ENCODE results near the gene OPCML. TPM values are rescaled to one million over a fixed set of nuclear protein-coding genes. Genes with fewer than 3 reads are reported as not detected.

OPCML gene
- total and polyA plus RNA-seq, 2 donors (not counting 1 experiment from before 2014, with no cell fraction given): 0.99 to 2.8 TPM

GRCh38 chr11:133291780-133292179, 240.5 kb downstream of the OPCML start:
- Histone ChIP-seq H3K4me2 (ENCODE audit: extremely low read depth, insufficient read depth, low read length) (no peak overlapping the region), H3K4me1 (ENCODE audit: control insufficient read depth, extremely low read depth, insufficient read depth, low read length) (no peaks in the 10 kb centered on the region), H3K9me3 (ENCODE audit: control insufficient read depth, insufficient read depth, low read depth, low read length) (no peaks in the 10 kb centered on the region), H4K20me1 (ENCODE audit: control insufficient read depth, extremely low read depth, insufficient read depth, low read length) (no peaks in the 10 kb centered on the region), H3K27ac (ENCODE audit: insufficient read depth, low read length) (no peak overlapping the region), H3K4me3 (replicated peaks in 1 of 4; ENCODE audit: control extremely low read depth in 1 of 4, insufficient read depth in 1 of 4, low read depth in 3 of 4, low read length in 4 of 4) (no peak overlapping the region), H3K9ac (ENCODE audit: insufficient read depth, low read length) (no peak overlapping the region), H2AFZ (ENCODE audit: low read length) (no peak overlapping the region), H3K79me2 (ENCODE audit: control insufficient read depth, insufficient read depth, low read length) (no peaks in the 10 kb centered on the region), H3K27me3 (ENCODE audit: control insufficient read depth, insufficient read depth, low read length) (no peaks in the 10 kb centered on the region), H3K36me3 (ENCODE audit: control insufficient read depth, insufficient read depth, low read length) (no peaks in the 10 kb centered on the region)
- TF ChIP-seq EZH2 (IDR thresholded peaks at IDR 0.05; ENCODE audit: low read length, missing control alignments): no peak
- no peak for TF ChIP-seq CTCF (conservative IDR thresholded peaks at IDR 0.05 in 1 of 2, IDR thresholded peaks at IDR 0.05 in 1 of 2; ENCODE audit: low read depth in 1 of 2, low read length in 2 of 2)
- DNase-seq (ENCODE audit: low read depth in 2 of 2): no peak

GRCh38 chr11:133285359-133285758, 246.9 kb downstream of the OPCML start:
- no peak overlapping the region for H3K4me3 ChIP-seq (replicated peaks in 1 of 4; ENCODE audit: control extremely low read depth in 1 of 4, insufficient read depth in 1 of 4, low read depth in 3 of 4, low read length in 4 of 4)
- DNase-seq (ENCODE audit: low read depth in 2 of 2): no peak
- no peak overlapping the region for H3K4me2 ChIP-seq (ENCODE audit: extremely low read depth, insufficient read depth, low read length)
- H3K9me3 ChIP-seq (ENCODE audit: control insufficient read depth, insufficient read depth, low read depth, low read length): no peaks in the 10 kb centered on the region
- no peaks in the 10 kb centered on the region for H3K4me1 ChIP-seq (ENCODE audit: control insufficient read depth, extremely low read depth, insufficient read depth, low read length)
- H4K20me1 ChIP-seq (ENCODE audit: control insufficient read depth, extremely low read depth, insufficient read depth, low read length): no peaks in the 10 kb centered on the region
- no peak overlapping the region for H3K27ac ChIP-seq (ENCODE audit: insufficient read depth, low read length)
- no peak overlapping the region for H2AFZ ChIP-seq (ENCODE audit: low read length)
- H3K36me3 ChIP-seq (ENCODE audit: control insufficient read depth, insufficient read depth, low read length): no peaks in the 10 kb centered on the region
- H3K79me2 ChIP-seq (ENCODE audit: control insufficient read depth, insufficient read depth, low read length): no peaks in the 10 kb centered on the region
- TF ChIP-seq EZH2 (IDR thresholded peaks at IDR 0.05; ENCODE audit: low read length, missing control alignments) (no peak), CTCF (conservative IDR thresholded peaks at IDR 0.05 in 1 of 2, IDR thresholded peaks at IDR 0.05 in 1 of 2; ENCODE audit: low read depth in 1 of 2, low read length in 2 of 2) (no peak)
- H3K27me3 ChIP-seq (ENCODE audit: control insufficient read depth, insufficient read depth, low read length): no peaks in the 10 kb centered on the region
- no peak overlapping the region for H3K9ac ChIP-seq (ENCODE audit: insufficient read depth, low read length)

- no peak overlapping the region for H3K4me2 ChIP-seq (ENCODE audit: extremely low read depth, insufficient read depth, low read length)
- no peak overlapping the region for H2AFZ ChIP-seq (ENCODE audit: low read length)
- no peaks in the 10 kb centered on the region for H3K27me3 ChIP-seq (ENCODE audit: control insufficient read depth, insufficient read depth, low read length)
- H3K4me3 ChIP-seq (replicated peaks in 1 of 4; ENCODE audit: control extremely low read depth in 1 of 4, insufficient read depth in 1 of 4, low read depth in 3 of 4, low read length in 4 of 4): no peak overlapping the region
- H3K4me1 ChIP-seq (ENCODE audit: control insufficient read depth, extremely low read depth, insufficient read depth, low read length): no peaks in the 10 kb centered on the region
- H3K79me2 ChIP-seq (ENCODE audit: control insufficient read depth, insufficient read depth, low read length): no peaks in the 10 kb centered on the region
- H3K9me3 ChIP-seq (ENCODE audit: control insufficient read depth, insufficient read depth, low read depth, low read length): no peaks in the 10 kb centered on the region
- H3K9ac ChIP-seq (ENCODE audit: insufficient read depth, low read length): no peak overlapping the region
- DNase-seq (ENCODE audit: low read depth in 2 of 2): no peak
- TF ChIP-seq CTCF (conservative IDR thresholded peaks at IDR 0.05 in 1 of 2, IDR thresholded peaks at IDR 0.05 in 1 of 2; ENCODE audit: low read depth in 1 of 2, low read length in 2 of 2): no peak
- no peak for TF ChIP-seq EZH2 (IDR thresholded peaks at IDR 0.05; ENCODE audit: low read length, missing control alignments)
- no peak overlapping the region for H3K27ac ChIP-seq (ENCODE audit: insufficient read depth, low read length)
- no peaks in the 10 kb centered on the region for H4K20me1 ChIP-seq (ENCODE audit: control insufficient read depth, extremely low read depth, insufficient read depth, low read length)
- H3K36me3 ChIP-seq (ENCODE audit: control insufficient read depth, insufficient read depth, low read length): no peaks in the 10 kb centered on the region
These were observed 248.1 kb downstream of the OPCML start for GRCh38 chr11:133284156-133284555.
